Endodermal cell (in vitro differentiated cells): ENCODE results near the gene SLIT1. TPM values are rescaled to one million over a fixed set of nuclear protein-coding genes. Genes with fewer than 3 reads are reported as not detected.
A peak's percentile ranks its signal among the peaks of the same experiment; 100 is the strongest.
"Not testable (repeated sequence)": the region's sequence is repeated elsewhere in the genome, so short reads cannot be mapped to it uniquely, and the experiment has no call there.

Source experiments
- DNase-seq: peaks from one replicate; pipeline ENCODE4 v3.0.0-alpha.2; 2017
- H3K27ac ChIP-seq: 2 replicates; pipeline ENCODE4 v1.5.1; 2013; ENCODE audit warnings: mild to moderate bottlenecking, low read depth, low read length, moderate library complexity
- H3K27me3 ChIP-seq: 2 replicates; pipeline ENCODE4 v1.6.1; 2013; ENCODE audit warnings: mild to moderate bottlenecking, low read length, moderate library complexity; ENCODE audit not compliant: insufficient read depth, control insufficient read depth, poor library complexity, severe bottlenecking
- H3K36me3 ChIP-seq: 2 replicates; pipeline ENCODE4 v1.7.0; 2013; ENCODE audit warnings: mild to moderate bottlenecking, low read length, moderate library complexity; ENCODE audit not compliant: control insufficient read depth, insufficient read depth
- H3K4me1 ChIP-seq: one replicate; pipeline ENCODE4 v1.7.0; 2013; ENCODE audit warnings: low read length; ENCODE audit not compliant: control insufficient read depth, insufficient read depth
- H3K4me3 ChIP-seq: 2 replicates; pipeline ENCODE4 v1.5.1; 2013; ENCODE audit warnings: mild to moderate bottlenecking, low read length, moderate library complexity
- H3K9ac ChIP-seq: 2 replicates; pipeline ENCODE4 v1.6.1; 2013; ENCODE audit warnings: mild to moderate bottlenecking, low read length, moderate library complexity; ENCODE audit not compliant: poor library complexity, severe bottlenecking; ENCODE audit errors: extremely low read depth
- H3K9me3 ChIP-seq: 2 replicates; pipeline ENCODE4 v1.6.1; 2013; ENCODE audit warnings: mild to moderate bottlenecking, low read length, moderate library complexity; ENCODE audit not compliant: control insufficient read depth
- H3K27ac Mint-ChIP-seq: 2 replicates; pipeline ENCODE4 v1.8.0; 2020; ENCODE audit warnings: mixed read lengths
- H3K27me3 Mint-ChIP-seq: 2 replicates; pipeline ENCODE4 v1.8.0; 2021; ENCODE audit warnings: mild to moderate bottlenecking, mixed read lengths; ENCODE audit not compliant: insufficient read depth
- H3K36me3 Mint-ChIP-seq: 2 replicates; pipeline ENCODE4 v1.8.0; 2020; ENCODE audit warnings: low read depth, mixed read lengths
- H3K4me1 Mint-ChIP-seq: 2 replicates; pipeline ENCODE4 v1.8.0; 2020; ENCODE audit warnings: mixed read lengths
- H3K4me3 Mint-ChIP-seq: 2 replicates; pipeline ENCODE4 v1.8.0; 2020; ENCODE audit warnings: mild to moderate bottlenecking, moderate library complexity, mixed read lengths
- H3K9me3 Mint-ChIP-seq: 2 replicates; pipeline ENCODE4 v1.8.0; 2020; ENCODE audit warnings: mild to moderate bottlenecking, mixed read lengths
- WGBS, 2 experiments: methylation state at CpG; one replicate each; pipeline versions ENCODE4 v1.1.5 to v1.1.7; 2013; ENCODE audit warnings: missing lambda C conversion rate in 2 of 2, mixed read lengths in 1 of 2; ENCODE audit not compliant: insufficient coverage in 1 of 2, insufficient read length in 1 of 2; 5-methylcytosine and 5-hydroxymethylcytosine counted together
- total RNA-seq, 2 donors: library from RNA; stranded (reverse); fragmentation: NEBNext Ultra II Directional in 1 of 2; extraction: Animal tissue kit (Norgen Biotek cat#: 25700) in 1 of 2; gene quantifications; 2 replicates in 1 of 2; 3 replicates in 1 of 2; pipeline ENCODE4 v1.2.1, GENCODE V29; 2021
- TF ChIP-seq, protein P1 (sequence below): fragments of 200-600 bp; sonication (generic); conservative IDR thresholded peaks from 2 replicates; pipeline ENCODE4 v1.5.0; 2021; ENCODE audit warnings: antibody characterized with exemption, mild to moderate bottlenecking

SLIT1 gene
- total RNA-seq, 2 donors from 2014 or later, result 0.97 to 2.4 TPM

DNA sequence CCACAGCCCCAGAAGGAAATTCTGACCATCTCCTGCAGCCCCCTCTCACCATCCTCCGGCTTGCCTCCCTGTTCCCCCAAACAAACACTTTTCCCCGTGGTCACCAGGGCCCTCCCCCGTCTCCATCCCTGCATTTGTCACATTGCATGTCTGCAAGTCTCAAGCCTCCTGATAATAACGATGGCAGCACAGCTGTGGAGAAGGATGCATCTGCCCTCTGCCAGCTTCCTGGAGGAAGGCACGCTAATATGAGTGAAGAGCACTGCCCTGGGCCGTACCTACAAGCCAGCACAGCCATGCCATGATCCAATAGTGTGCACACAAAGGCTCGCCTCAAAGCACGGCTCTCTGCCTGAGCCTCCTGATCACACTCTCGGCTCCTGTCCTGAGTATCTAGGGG is 98.5 kb downstream of the SLIT1 start:
- 75 to 76% methylated on average over 9 of the region's 9 CpGs for WGBS, 2 experiments

DNA sequence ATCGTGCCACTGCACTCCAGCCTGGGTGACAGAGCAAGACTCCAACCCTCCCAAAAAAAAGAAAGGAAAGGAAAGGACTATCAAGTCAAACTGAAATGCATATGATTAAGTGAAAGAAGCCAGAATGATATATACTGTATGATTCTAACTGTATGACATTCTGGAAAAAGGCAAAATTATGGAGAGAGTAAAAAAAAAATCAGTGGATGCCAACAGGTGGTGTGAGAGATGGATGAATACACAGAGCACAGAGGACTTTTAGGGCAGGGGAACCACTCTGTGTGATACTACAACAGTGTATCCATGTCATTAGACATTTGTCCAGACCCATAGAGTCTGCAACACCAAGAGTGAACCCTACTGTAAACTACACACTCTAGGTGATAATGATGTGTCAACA is 99.2 kb downstream of the SLIT1 start:
- no peaks in the 10 kb centered on the region for H3K9me3 ChIP-seq
- no peaks in the 10 kb centered on the region for H3K27me3 ChIP-seq
- Mint-ChIP-seq H3K27ac (no peak overlapping the region), H3K36me3 (no peaks in the 10 kb centered on the region), H3K9me3 (no peaks in the 10 kb centered on the region), H3K4me1 (peaks cover 26% of the 10 kb centered on the region), H3K27me3 (peaks cover 3% of the 10 kb centered on the region), H3K4me3 (no peak overlapping the region)
- WGBS, 2 experiments, result 100% methylated on average over 1 of the region's 1 CpG; no CpG with 5 or more reads in 1 of the 2 experiments
- no peak overlapping the region for H3K27ac ChIP-seq
- H3K36me3 ChIP-seq, result no peaks in the 10 kb centered on the region
- H3K9ac ChIP-seq, result no peak overlapping the region
- DNase-seq, result no peak
- TF ChIP-seq, protein P1, sequence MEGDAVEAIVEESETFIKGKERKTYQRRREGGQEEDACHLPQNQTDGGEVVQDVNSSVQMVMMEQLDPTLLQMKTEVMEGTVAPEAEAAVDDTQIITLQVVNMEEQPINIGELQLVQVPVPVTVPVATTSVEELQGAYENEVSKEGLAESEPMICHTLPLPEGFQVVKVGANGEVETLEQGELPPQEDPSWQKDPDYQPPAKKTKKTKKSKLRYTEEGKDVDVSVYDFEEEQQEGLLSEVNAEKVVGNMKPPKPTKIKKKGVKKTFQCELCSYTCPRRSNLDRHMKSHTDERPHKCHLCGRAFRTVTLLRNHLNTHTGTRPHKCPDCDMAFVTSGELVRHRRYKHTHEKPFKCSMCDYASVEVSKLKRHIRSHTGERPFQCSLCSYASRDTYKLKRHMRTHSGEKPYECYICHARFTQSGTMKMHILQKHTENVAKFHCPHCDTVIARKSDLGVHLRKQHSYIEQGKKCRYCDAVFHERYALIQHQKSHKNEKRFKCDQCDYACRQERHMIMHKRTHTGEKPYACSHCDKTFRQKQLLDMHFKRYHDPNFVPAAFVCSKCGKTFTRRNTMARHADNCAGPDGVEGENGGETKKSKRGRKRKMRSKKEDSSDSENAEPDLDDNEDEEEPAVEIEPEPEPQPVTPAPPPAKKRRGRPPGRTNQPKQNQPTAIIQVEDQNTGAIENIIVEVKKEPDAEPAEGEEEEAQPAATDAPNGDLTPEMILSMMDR, result no peak
- H3K4me3 ChIP-seq, result no peak overlapping the region
- peaks cover 5% of the 10 kb centered on the region for H3K4me1 ChIP-seq

More for the DNA sequence above, 98.5 kb downstream of the SLIT1 start:
- Mint-ChIP-seq H3K4me3 (no peak overlapping the region), H3K36me3 (no peaks in the 10 kb centered on the region), H3K9me3 (no peaks in the 10 kb centered on the region), H3K27ac (no peak overlapping the region), H3K27me3 (peaks cover 3% of the 10 kb centered on the region), H3K4me1 (peaks cover 29% of the 10 kb centered on the region)
- DNase-seq, result peak; percentile 54
- H3K36me3 ChIP-seq, result no peaks in the 10 kb centered on the region
- TF ChIP-seq, protein P1, result no peak
- no peaks in the 10 kb centered on the region for H3K27me3 ChIP-seq
- peaks cover 5% of the 10 kb centered on the region for H3K4me1 ChIP-seq
- H3K9ac ChIP-seq, result no peak overlapping the region
- no peak overlapping the region for H3K27ac ChIP-seq
- no peak overlapping the region for H3K4me3 ChIP-seq
- H3K9me3 ChIP-seq, result no peaks in the 10 kb centered on the region

DNA sequence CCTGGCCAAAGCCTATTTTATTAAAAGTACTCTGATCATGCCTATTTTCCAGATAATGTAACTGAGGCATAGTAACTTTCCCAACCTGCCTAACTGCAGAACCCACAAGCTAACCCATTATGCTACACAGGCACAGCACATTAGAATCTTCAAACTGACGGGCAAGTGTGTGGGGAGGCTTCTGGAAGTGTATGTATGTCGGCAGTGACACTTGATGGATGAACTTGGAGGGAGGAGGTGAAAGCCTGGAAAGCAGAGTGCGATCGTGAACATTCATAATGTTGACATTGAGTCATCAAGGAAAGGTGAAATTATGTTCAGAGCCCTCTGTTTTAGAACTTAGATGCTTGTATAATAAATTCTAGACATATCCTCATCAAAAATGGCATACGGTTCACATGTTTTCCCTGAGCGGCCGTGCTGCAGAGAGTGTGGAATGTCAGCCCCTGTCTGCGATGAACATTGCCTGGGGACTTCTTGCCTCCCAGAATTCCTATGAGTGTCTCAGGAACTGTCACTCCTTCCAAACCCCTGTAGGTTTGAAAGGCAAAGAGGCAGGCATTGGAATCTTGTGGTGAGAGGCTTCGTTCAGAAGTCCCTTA is 102.4 kb downstream of the SLIT1 start:
- H3K9me3 Mint-ChIP-seq, result no peaks in the 10 kb centered on the region
- H3K4me3 Mint-ChIP-seq, result no peak overlapping the region
- no peaks in the 10 kb centered on the region for H3K27me3 ChIP-seq
- H3K9me3 ChIP-seq, result no peaks in the 10 kb centered on the region
- H3K4me3 ChIP-seq, result no peak overlapping the region
- 73 to 85% methylated on average over 5 to 9 of the region's 9 CpGs for WGBS, 2 experiments
- DNase-seq, result no peak
- no peaks in the 10 kb centered on the region for H3K36me3 Mint-ChIP-seq
- peaks cover 7% of the 10 kb centered on the region for H3K4me1 Mint-ChIP-seq
- TF ChIP-seq, protein P1, result no peak
- H3K27ac Mint-ChIP-seq, result no peak overlapping the region
- no peaks in the 10 kb centered on the region for H3K4me1 ChIP-seq
- no peaks in the 10 kb centered on the region for H3K36me3 ChIP-seq
- no peak overlapping the region for H3K9ac ChIP-seq
- H3K27me3 Mint-ChIP-seq, result peaks cover 3% of the 10 kb centered on the region
- H3K27ac ChIP-seq, result no peak overlapping the region

DNA sequence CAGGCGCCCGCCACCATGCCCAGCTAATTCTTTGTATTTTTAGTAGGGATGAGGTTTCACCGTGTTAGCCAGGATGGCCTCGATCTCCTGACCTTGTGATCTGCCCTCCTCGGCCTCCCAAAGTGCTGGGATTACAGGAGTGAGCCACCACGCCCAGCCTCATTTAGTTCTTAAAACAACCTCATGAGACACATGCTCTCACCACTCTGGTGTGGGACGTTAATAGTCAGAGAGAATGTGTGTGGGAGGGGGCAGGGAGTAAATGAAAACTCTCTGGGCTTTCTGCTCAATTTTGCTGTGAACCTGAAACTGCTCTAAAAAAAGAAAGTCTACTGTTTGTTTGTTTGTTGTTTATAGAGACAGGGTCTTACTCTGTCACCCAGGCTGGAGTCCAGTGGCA is 103.2 kb downstream of the SLIT1 start:
- H3K36me3 ChIP-seq, H3K36me3 Mint-ChIP-seq, DNase-seq, H3K4me1 ChIP-seq, H3K4me1 Mint-ChIP-seq, H3K4me3 ChIP-seq, H3K27ac Mint-ChIP-seq, H3K27ac ChIP-seq, H3K27me3 Mint-ChIP-seq, H3K9ac ChIP-seq, H3K4me3 Mint-ChIP-seq, H3K9me3 Mint-ChIP-seq, H3K9me3 ChIP-seq, H3K27me3 ChIP-seq: not testable (repeated sequence)
- WGBS, 2 experiments, result 78 to 90% methylated on average over 4 to 7 of the region's 7 CpGs
